HG03575 (cell line): ENCODE results near the gene PRRT3.
A peak's percentile ranks its signal among the peaks of the same experiment; 100 is the strongest.
"Not testable (repeated sequence)": the region's sequence is repeated elsewhere in the genome, so short reads cannot be mapped to it uniquely, and the experiment has no call there.

Source experiments
- ATAC-seq: cut with Tn5 transposase; IDR thresholded peaks from one replicate; pipeline ENCODE4 v1.9.1; 2021; ENCODE audit not compliant: unreplicated experiment, insufficient number of reproducible peaks, low FRiP score; ENCODE audit errors: extremely low read depth

The PRRT3 gene

GRCh38 chr3:9949115-9949514 lies 3.1 kb downstream of the PRRT3 start:
- no peak for ATAC-seq

GRCh38 chr3:9948586-9948985 lies 3.6 kb downstream of the PRRT3 start:
- ATAC-seq = no peak

GRCh38 chr3:9947025-9947995 lies 4.9 kb downstream of the PRRT3 start:
- ATAC-seq = no peak

GRCh38 chr3:9946112-9947024 lies 5.8 kb downstream of the PRRT3 start:
- ATAC-seq = no peak

GRCh38 chr3:9945358-9945757 lies 6.8 kb downstream of the PRRT3 start:
- no peak for ATAC-seq

- no peak for ATAC-seq
Measured at GRCh38 chr3:9944271-9944670, 7.9 kb downstream of the PRRT3 start.

- ATAC-seq = no peak
Measured at GRCh38 chr3:9942934-9943690, 9.1 kb downstream of the PRRT3 start.

- ATAC-seq = no peak
Measured at GRCh38 chr3:9942164-9942563, 10.0 kb downstream of the PRRT3 start.

GRCh38 chr3:9940746-9941145 lies 11.5 kb downstream of the PRRT3 start:
- no peak for ATAC-seq

GRCh38 chr3:9939906-9940305 lies 12.3 kb downstream of the PRRT3 start:
- ATAC-seq = not testable (repeated sequence)

- ATAC-seq = no peak
Measured at GRCh38 chr3:9938966-9939365, 13.2 kb downstream of the PRRT3 start.

- no peak for ATAC-seq
Measured at GRCh38 chr3:9937486-9938238, 14.5 kb downstream of the PRRT3 start.

- no peak for ATAC-seq
Measured at GRCh38 chr3:9935966-9936510, 16.2 kb downstream of the PRRT3 start.

GRCh38 chr3:9934993-9935392 lies 17.2 kb downstream of the PRRT3 start:
- ATAC-seq = no peak

- ATAC-seq = no peak
Measured at GRCh38 chr3:9934235-9934621, 18.0 kb downstream of the PRRT3 start.

GRCh38 chr3:9933561-9934234 lies 18.5 kb downstream of the PRRT3 start, which contains the start of gene CRELD1:
Gene CRELD1 (plus strand): TSS chr3:9933834. CDS start chr3:9934439, 605 bp downstream.
- ATAC-seq = peak; percentile 86

GRCh38 chr3:9932843-9933560 lies 19.2 kb downstream of the PRRT3 start:
- no peak for ATAC-seq
